ENCODE data around the gene PFKFB3. TPM values are rescaled to one million over a fixed set of nuclear protein-coding genes. Genes with fewer than 3 reads are reported as not detected.

The PFKFB3 gene
- total RNA-seq, 4 donors from 2014 or later = 56.4 to 77.4 (median 69.2) TPM

DNA sequence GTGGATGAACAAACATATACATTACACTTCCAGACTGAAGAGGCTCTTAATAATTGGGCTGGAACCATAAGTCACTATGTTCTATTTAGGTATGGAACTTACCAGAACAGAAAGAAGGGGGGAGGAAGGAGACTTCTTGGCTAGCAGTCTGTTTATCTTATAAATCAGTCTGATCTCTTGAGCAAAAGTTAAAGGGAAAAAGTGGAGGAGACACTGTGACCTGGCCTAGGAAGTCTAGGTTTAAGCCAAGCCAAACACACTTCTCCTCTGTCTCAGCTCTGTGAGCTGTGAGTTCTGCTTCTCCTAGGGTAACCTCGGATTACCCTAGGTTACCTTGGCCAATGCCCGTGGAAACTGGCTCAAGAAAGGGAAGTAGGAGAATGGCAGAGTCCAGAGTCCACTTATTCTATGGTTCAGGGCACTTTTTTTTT is 95.2 kb downstream of the PFKFB3 start:
- 77 to 78% methylated on average over 2 of the region's 2 CpGs for WGBS, 2 donors
- TF ChIP-seq POLR2A (IDR thresholded peaks at IDR 0.05) (no peak), CTCF (IDR thresholded peaks at IDR 0.05) (no peak)
- DNase-seq (ENCODE audit: low spot score in 2 of 2) = peak in 1 of 2 donors; percentile 39
- H3K4me3 ChIP-seq (ENCODE audit: low read depth, poor library complexity, severe bottlenecking) = no peak overlapping the region
- intact Hi-C loops (cut with DNase I; ENCODE audit: low total_unique reads) = no loop called here

DNA sequence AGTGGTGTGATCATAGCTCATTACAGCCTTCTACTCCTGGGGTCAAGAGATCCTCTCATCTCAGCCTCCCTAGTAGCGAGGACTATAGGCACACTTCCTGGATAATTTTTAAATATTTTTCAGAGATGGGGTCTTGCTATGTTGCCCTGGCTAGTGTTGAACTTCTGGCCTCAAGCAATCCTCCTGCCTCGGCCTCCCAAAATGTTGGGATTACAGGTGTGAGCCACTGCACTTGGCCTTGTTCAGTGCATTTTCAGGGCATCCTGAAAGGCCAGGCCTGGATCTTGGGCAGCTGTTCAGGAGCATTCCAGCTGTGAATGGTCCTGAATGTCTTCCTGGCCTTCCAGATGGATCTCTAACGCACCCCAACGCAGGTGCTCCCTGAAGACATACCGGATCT is 95.7 kb downstream of the PFKFB3 start:
- H3K4me3 ChIP-seq (ENCODE audit: low read depth, poor library complexity, severe bottlenecking) = no peak overlapping the region
- intact Hi-C loops (cut with DNase I; ENCODE audit: low total_unique reads) = no loop called here
- DNase-seq (ENCODE audit: low spot score in 2 of 2) = no peak
- WGBS, 2 donors = 95 to 98% methylated on average over 5 of the region's 5 CpGs
- TF ChIP-seq CTCF (IDR thresholded peaks at IDR 0.05) (no peak), POLR2A (IDR thresholded peaks at IDR 0.05) (no peak)

GRCh38 chr10:6299234-6299633 is 96.5 kb downstream of the PFKFB3 start:
- 58 to 62% methylated on average over 11 of the region's 11 CpGs for WGBS, 2 donors
- TF ChIP-seq POLR2A (IDR thresholded peaks at IDR 0.05) (no peak), CTCF (IDR thresholded peaks at IDR 0.05) (peak in 1 of 3 donors; percentile 43)
- DNase-seq (ENCODE audit: low spot score in 2 of 2) = peak; percentile 78 to 84
- no peak overlapping the region for H3K4me3 ChIP-seq (ENCODE audit: low read depth, poor library complexity, severe bottlenecking)
- intact Hi-C loops (cut with DNase I; ENCODE audit: low total_unique reads) = no loop called here

- no peak for DNase-seq (ENCODE audit: low spot score in 2 of 2)
- WGBS, 2 donors = 82 to 83% methylated on average over 2 of the region's 2 CpGs
- intact Hi-C loops (cut with DNase I; ENCODE audit: low total_unique reads) = no loop called here
- TF ChIP-seq POLR2A (IDR thresholded peaks at IDR 0.05) = no peak
- no peak for TF ChIP-seq CTCF (IDR thresholded peaks at IDR 0.05)
- H3K4me3 ChIP-seq (ENCODE audit: low read depth, poor library complexity, severe bottlenecking) = no peak overlapping the region
Observed at GRCh38 chr10:6299743-6300105, 97.0 kb downstream of the PFKFB3 start.

DNA sequence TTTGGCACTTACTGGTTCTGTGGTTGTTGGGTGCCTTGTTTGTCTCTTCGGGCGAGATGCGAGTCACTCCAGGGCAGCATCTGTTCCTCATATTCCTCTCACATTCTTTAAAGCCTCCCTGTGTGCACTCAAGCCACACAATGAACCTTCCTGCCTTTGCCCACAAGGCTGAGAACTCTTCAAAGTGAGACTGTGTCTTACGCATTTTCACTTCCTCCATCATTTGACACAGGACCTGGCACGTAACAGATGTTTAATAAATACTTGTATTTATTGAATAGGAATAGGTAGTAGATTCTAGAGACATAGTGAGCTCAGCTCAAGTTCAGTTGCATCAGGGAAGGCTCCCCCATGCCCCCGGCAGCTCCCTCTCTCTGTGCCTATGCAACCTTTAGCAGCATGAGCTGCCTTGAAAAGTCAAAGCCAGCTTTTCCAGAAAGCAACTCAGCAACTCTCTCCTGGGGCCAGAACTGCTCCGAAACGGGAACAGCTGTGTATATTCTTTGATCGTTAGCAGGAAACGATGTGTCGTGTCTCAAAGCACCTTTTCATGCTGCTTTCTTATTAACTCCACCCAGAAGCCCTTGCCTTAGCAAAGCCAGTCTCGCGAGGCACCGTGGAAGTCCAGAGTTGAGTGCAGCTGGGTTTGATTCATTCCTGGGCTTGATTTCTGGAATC is 97.5 kb downstream of the PFKFB3 start:
- WGBS, 2 donors = 37 to 44% methylated on average over 14 of the region's 14 CpGs
- intact Hi-C loops (cut with DNase I; ENCODE audit: low total_unique reads) = no loop called here
- TF ChIP-seq POLR2A (IDR thresholded peaks at IDR 0.05) (no peak), CTCF (IDR thresholded peaks at IDR 0.05) (no peak)
- H3K4me3 ChIP-seq (ENCODE audit: low read depth, poor library complexity, severe bottlenecking) = no peak overlapping the region
- peak; percentile 25 to 76 for DNase-seq (ENCODE audit: low spot score in 2 of 2)
